Effector memory CD8-positive, alpha-beta T cell (primary cell): ENCODE results near the gene OAS1.

Source experiments
- ATAC-seq: fragments of 150-1000 bp; cut with Tn5 transposase; replicated peaks from 2 replicates; pipeline ENCODE4 v1.10.0; 2021; ENCODE audit warnings: mild to moderate bottlenecking, moderate library complexity
- DNase-seq, 3 experiments: peaks; one replicate each; pipeline ENCODE4 v3.0.0; 2021
- H3K27ac Mint-ChIP-seq, 2 donors: one replicate each; pipeline ENCODE4 v1.8.0; 2022; ENCODE audit warnings: mild to moderate bottlenecking in 2 of 2, mixed read lengths in 2 of 2, moderate library complexity in 2 of 2
- H3K27me3 Mint-ChIP-seq, 2 donors: one replicate each; pipeline ENCODE4 v1.8.0; 2022; ENCODE audit warnings: mixed read lengths in 2 of 2
- H3K36me3 Mint-ChIP-seq: one replicate; pipeline ENCODE4 v1.8.0; 2022; ENCODE audit warnings: mild to moderate bottlenecking, moderate library complexity, mixed read lengths; ENCODE audit not compliant: insufficient read depth
- H3K4me1 Mint-ChIP-seq, 2 donors: one replicate each; pipeline ENCODE4 v1.8.0; 2022; ENCODE audit warnings: low read depth in 2 of 2, mixed read lengths in 2 of 2
- H3K4me3 Mint-ChIP-seq, 2 donors: one replicate each; pipeline ENCODE4 v1.8.0; 2022; ENCODE audit warnings: mild to moderate bottlenecking in 2 of 2, mixed read lengths in 2 of 2, moderate library complexity in 2 of 2
- H3K9me3 Mint-ChIP-seq, 2 donors: one replicate each; pipeline ENCODE4 v1.8.0; 2022; ENCODE audit warnings: mixed read lengths in 2 of 2

Gene OAS1

GRCh38 chr12:112967858-112968257 lies 61.1 kb downstream of the OAS1 start:
- ATAC-seq (no peak), DNase-seq (no peak)
- H3K27ac Mint-ChIP-seq: peak overlapping the region in 1 of 2 donors; percentile 65
- peaks cover 0 to 3% of the 10 kb centered on the region in 2 donors for H3K4me1 Mint-ChIP-seq
- no peaks in the 10 kb centered on the region for H3K27me3 Mint-ChIP-seq
- no peaks in the 10 kb centered on the region for H3K9me3 Mint-ChIP-seq
- H3K4me3 Mint-ChIP-seq: no peak overlapping the region
- peaks cover 27% of the 10 kb centered on the region for H3K36me3 Mint-ChIP-seq
